Activated naive CD4-positive, alpha-beta T cell treated with anti-CD3 and anti-CD28 coated beads, Interleukin-2, amount 50 U/mL, for 24 hours (primary cell): ENCODE measurements around the gene MMP7.

Experiments
- H3K27ac Mint-ChIP-seq: one replicate; pipeline ENCODE4 v1.8.0; 2021; ENCODE audit warnings: mild to moderate bottlenecking, mixed read lengths
- H3K27me3 Mint-ChIP-seq: one replicate; pipeline ENCODE4 v1.8.0; 2021; ENCODE audit warnings: mixed read lengths
- H3K36me3 Mint-ChIP-seq: one replicate; pipeline ENCODE4 v1.8.0; 2021; ENCODE audit warnings: mixed read lengths
- H3K4me1 Mint-ChIP-seq: one replicate; pipeline ENCODE4 v1.8.0; 2021; ENCODE audit warnings: mixed read lengths
- H3K4me3 Mint-ChIP-seq: one replicate; pipeline ENCODE4 v1.8.0; 2021; ENCODE audit warnings: mild to moderate bottlenecking, mixed read lengths
- H3K9me3 Mint-ChIP-seq: one replicate; pipeline ENCODE4 v1.8.0; 2021; ENCODE audit warnings: mixed read lengths

Gene MMP7

DNA sequence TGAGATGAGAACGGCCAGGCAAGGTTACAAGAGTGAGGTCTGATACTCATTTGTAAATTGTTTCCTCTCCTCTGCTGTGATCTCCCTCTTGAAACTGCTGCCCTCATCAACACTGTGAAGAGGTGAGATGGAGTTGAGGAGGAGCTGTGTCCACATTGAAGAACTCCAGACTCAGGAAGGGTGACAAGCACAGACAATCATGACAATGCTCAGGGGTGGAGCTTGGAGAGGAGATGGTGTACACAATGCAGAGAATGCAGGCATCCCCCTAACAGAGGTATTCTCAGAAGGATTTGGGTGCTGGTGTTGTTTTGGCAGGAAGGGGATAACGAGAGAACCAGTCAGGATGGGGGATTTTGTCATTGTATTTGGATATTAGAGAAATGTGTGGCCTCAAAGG, 21.5 kb upstream of the MMP7 start:
- no peaks in the 10 kb centered on the region for H3K9me3 Mint-ChIP-seq
- no peaks in the 10 kb centered on the region for H3K27me3 Mint-ChIP-seq
- no peak overlapping the region for H3K4me3 Mint-ChIP-seq
- H3K36me3 Mint-ChIP-seq: no peaks in the 10 kb centered on the region
- no peaks in the 10 kb centered on the region for H3K4me1 Mint-ChIP-seq
- no peak overlapping the region for H3K27ac Mint-ChIP-seq

DNA sequence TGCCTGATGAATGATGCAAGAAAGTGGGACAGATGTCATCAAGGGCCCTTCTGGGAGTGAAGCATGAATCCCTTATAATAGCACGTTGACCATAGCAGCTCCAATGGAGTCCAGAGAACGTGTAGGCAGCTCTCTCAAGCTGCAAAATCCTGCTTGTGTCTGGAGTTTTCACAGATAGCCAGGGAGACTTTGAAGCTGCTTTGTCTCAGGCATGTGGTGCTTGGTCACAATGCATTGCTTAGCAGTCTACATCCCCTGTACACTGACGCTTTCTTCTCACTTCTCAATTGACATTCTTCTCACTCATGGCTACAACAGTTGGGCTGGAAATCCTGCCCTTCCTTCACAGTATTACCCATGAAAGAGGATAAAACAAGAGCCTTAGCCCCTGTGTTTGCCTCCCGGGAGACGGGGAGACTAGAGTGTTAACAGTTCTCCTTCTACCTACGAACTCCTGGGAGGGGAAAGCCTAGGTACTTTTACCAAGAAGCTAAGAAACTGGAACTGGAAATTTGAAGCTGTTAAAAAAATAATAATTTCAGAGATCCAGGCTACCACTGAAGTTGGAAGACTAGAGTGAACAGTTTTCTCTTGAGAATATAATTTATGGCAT, 20.7 kb upstream of the MMP7 start:
- H3K27ac Mint-ChIP-seq: peak overlapping the region; percentile 20
- no peaks in the 10 kb centered on the region for H3K27me3 Mint-ChIP-seq
- peaks cover 1% of the 10 kb centered on the region for H3K4me1 Mint-ChIP-seq
- no peaks in the 10 kb centered on the region for H3K9me3 Mint-ChIP-seq
- no peaks in the 10 kb centered on the region for H3K36me3 Mint-ChIP-seq
- H3K4me3 Mint-ChIP-seq: no peak overlapping the region

DNA sequence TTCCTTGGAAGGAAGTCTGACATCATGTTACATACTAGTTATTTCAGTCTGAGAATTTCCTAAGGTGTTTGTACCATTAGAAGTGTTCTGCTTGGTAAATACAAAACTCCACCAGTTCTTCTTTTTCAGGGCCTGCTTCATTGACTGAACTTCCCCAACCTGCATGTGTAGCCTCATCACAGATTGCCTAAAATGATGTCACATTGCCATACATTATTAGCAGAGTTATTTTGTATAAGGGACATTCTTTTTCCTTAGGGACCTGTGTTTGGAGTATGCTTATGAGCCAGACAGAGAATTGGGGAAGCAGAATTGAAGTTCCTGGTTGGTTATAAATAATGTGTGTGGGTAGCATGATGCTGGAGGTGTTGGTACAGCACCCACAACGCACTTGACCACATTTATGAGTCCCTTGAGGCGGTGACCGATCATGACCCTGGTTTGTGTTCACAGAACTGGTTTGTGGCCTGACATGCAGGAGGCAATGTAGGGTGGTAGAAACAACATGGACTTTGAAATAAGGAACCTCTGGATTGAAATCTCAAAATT, 16.4 kb upstream of the MMP7 start:
- no peaks in the 10 kb centered on the region for H3K36me3 Mint-ChIP-seq
- no peaks in the 10 kb centered on the region for H3K27me3 Mint-ChIP-seq
- H3K4me1 Mint-ChIP-seq: peaks cover 3% of the 10 kb centered on the region
- no peak overlapping the region for H3K4me3 Mint-ChIP-seq
- no peak overlapping the region for H3K27ac Mint-ChIP-seq
- H3K9me3 Mint-ChIP-seq: no peaks in the 10 kb centered on the region

DNA sequence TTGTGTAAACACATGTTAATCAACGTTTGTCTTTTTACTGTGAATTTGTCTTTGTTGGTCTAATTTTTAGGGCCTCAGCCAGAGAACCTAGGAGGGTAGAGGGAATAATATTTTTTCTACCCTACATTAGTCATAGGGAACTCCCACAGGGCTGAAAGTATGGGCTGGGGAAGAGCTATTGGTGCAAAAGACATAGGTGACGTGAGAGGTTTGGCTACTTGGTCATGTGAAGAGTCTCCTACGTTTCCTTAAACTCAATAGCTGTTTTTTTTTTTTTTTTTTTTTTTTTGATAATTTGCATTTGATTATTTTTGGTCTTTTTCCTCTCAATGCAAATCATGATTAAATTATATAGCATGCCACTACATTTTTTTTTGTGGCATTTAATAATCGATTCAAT, 15.9 kb upstream of the MMP7 start:
- H3K4me3 Mint-ChIP-seq: no peak overlapping the region
- no peaks in the 10 kb centered on the region for H3K36me3 Mint-ChIP-seq
- H3K27ac Mint-ChIP-seq: no peak overlapping the region
- no peaks in the 10 kb centered on the region for H3K9me3 Mint-ChIP-seq
- H3K4me1 Mint-ChIP-seq: peaks cover 3% of the 10 kb centered on the region
- H3K27me3 Mint-ChIP-seq: no peaks in the 10 kb centered on the region

DNA sequence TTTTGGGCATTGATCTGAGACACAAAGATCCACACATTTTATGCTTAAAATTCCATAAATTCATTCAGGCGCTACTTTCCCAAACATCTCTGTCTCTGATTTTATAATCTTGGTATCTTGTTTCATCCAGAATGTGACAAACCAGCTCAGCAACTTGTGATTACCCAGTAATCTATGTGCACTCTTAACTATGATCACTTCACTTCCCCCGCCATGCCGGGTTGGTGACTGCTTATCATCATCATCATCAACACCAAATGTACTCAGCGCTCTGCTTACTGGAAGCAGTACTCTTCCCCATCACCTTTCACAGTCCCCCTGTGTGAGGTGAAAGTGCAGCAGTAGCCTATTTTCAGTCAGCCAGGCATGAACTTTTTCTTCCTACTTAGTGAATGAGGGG, 15.2 kb upstream of the MMP7 start:
- Mint-ChIP-seq H3K27me3 (no peaks in the 10 kb centered on the region), H3K4me3 (no peak overlapping the region), H3K9me3 (no peaks in the 10 kb centered on the region), H3K36me3 (no peaks in the 10 kb centered on the region), H3K27ac (no peak overlapping the region), H3K4me1 (peaks cover 3% of the 10 kb centered on the region)

DNA sequence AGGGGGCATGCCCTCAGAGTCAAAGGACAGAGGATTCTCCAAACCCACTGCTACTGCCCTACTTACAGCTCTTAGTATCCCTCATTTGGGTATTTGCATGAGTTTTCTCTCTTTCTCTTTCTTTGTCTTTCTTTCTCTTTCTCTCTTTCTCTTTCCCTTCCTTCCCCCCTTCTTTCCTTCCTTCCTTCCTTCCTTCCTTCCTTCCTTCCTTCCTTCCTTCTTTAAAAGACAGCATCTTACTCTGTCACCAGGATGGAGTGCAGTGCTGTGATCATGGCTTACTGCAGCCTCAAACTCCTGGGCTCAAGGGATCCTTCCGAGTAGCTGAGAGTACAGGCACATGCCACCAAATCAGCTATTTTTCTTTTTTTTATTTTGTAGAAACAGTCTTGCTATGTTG, 14.0 kb upstream of the MMP7 start:
- no peaks in the 10 kb centered on the region for H3K9me3 Mint-ChIP-seq
- H3K4me3 Mint-ChIP-seq: no peak overlapping the region
- peaks cover 3% of the 10 kb centered on the region for H3K4me1 Mint-ChIP-seq
- no peak overlapping the region for H3K27ac Mint-ChIP-seq
- H3K27me3 Mint-ChIP-seq: peaks cover 1% of the 10 kb centered on the region
- H3K36me3 Mint-ChIP-seq: no peaks in the 10 kb centered on the region

DNA sequence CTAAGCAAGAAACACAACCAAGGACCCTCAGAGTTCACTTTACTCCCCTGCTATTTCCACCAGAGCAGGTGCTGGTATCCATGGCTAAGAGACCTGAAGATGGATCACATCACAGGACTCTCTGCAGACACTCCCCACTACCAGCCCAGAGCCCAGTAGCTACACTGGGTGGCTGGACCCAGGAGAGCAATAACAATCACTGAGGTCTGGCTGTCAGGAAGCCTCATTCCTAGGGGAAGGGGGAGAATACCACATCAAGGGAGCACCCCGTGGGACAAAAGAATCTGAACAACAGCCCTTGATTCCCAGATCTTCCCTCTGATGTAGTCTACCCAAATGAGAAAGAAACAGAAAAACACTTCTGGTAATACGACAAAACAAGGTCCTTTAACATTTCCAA, 9.0 kb upstream of the MMP7 start:
- Mint-ChIP-seq H3K27me3 (peaks cover 6% of the 10 kb centered on the region), H3K27ac (no peak overlapping the region), H3K36me3 (no peaks in the 10 kb centered on the region), H3K4me1 (no peaks in the 10 kb centered on the region), H3K9me3 (no peaks in the 10 kb centered on the region), H3K4me3 (no peak overlapping the region)

DNA sequence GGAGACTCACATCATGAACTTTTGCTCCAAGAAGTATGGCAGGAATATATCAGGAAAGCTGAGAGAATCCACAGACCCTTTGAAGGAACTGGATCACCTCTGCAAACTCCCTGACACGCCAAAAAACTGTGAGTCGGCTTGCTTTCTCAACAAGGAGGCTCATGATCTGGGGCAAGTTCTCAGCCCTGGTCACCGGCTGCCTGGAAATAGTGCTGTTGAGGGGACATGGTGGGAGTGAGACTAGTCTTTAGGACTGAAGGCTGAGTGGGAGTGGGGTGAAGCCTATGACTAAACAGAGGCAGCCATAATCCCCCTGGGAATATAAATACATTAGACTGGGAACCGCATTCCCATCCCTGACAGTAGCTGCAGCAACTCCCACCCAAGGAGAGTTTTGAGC, 8.4 kb upstream of the MMP7 start:
- no peaks in the 10 kb centered on the region for H3K4me1 Mint-ChIP-seq

DNA sequence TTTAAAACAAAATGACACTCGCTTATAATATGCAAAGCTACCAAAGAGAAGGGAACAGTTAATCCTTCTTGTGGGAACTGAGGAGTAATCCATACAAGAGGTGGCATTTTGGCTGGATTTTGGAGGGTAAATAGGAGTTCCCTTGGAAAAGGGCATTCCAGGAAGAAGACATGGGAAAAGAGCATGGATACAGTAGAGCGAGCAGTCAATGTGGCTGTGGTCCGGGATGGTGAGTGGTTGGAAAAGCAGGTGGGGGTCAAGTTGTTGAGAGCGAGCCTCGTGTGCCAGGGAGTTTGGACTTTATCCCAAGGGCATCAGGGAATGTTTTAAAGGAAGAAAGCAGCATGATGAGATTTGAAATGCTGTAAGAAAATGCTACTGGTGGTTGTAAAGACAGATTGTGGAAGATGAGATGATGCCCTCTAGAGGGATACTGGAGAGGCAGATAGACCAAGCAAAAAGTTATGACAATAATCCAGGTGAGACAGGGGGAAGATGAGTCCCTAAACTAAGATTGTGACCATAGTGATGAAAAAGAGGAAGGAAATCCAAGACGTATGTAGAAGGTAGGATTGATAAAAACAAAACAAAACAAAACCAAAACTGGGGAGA, 3.8 kb upstream of the MMP7 start:
- Mint-ChIP-seq H3K27me3 (peaks cover 5% of the 10 kb centered on the region), H3K36me3 (no peaks in the 10 kb centered on the region), H3K4me3 (no peak overlapping the region), H3K4me1 (no peaks in the 10 kb centered on the region), H3K27ac (no peak overlapping the region), H3K9me3 (no peaks in the 10 kb centered on the region)

More for the DNA sequence above, 8.4 kb upstream of the MMP7 start:
- Mint-ChIP-seq H3K36me3 (no peaks in the 10 kb centered on the region), H3K27ac (no peak overlapping the region), H3K27me3 (peaks cover 6% of the 10 kb centered on the region), H3K4me3 (no peak overlapping the region), H3K9me3 (no peaks in the 10 kb centered on the region)

DNA sequence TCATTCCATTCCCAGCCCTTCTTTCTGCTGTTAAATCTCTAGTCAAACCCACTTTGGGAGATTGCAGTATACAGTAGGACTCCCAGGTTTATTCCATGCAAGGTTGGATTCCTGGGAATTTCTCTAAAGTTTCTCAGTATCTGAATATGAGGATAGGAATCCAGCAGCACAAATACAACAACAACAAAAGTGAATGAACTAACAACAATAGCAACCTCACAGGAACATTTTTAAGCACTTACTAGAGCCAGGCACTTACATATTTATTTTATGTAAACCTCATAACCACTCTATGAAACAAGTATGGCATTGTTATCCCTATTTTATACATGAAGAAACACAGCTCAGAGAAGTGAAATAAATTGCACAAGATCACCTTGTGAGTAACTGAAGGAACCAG, 1.9 kb downstream of the MMP7 start:
- no peak overlapping the region for H3K4me3 Mint-ChIP-seq
- H3K27ac Mint-ChIP-seq: no peak overlapping the region
- no peaks in the 10 kb centered on the region for H3K9me3 Mint-ChIP-seq
- no peaks in the 10 kb centered on the region for H3K27me3 Mint-ChIP-seq
- no peaks in the 10 kb centered on the region for H3K4me1 Mint-ChIP-seq
- no peaks in the 10 kb centered on the region for H3K36me3 Mint-ChIP-seq

DNA sequence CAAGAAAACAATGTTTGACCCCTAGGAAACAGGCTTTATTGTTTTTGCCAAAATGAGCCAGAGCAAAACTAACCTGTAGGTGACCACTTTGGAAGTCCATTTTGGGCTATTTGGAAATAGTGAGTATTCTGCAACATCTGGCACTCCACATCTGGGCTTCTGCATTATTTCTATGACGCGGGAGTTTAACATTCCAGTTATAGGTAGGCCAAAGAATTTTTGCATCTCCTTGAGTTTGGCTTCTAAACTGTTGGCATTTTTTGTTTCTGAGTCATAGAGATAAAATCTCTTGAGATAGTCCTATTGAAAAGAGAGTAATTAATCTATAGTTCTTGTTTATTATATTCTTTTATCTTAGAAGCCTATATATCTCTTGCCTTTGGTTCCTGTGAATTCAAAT, 2.9 kb downstream of the MMP7 start:
- Mint-ChIP-seq H3K27me3 (no peaks in the 10 kb centered on the region), H3K4me3 (no peak overlapping the region), H3K27ac (no peak overlapping the region), H3K36me3 (no peaks in the 10 kb centered on the region), H3K4me1 (no peaks in the 10 kb centered on the region), H3K9me3 (no peaks in the 10 kb centered on the region)

DNA sequence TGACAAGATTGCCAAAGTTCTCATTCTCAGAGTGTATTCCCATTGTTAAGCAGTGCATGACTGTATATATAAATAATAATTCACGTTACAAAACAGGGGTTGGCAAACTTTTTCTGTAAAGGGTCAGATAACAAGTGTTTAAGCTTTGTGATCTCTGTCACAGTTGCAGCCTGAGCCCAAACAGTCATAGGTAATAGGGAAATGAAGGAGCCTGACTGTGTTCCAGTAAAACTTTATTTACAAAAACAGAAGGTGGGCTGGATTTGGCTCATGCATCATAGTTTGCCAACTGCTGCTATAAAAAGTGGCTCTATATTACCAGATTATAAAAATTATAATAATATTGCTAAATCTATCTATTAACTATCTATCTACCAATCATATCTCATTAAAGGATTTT, 3.5 kb downstream of the MMP7 start:
- H3K27me3 Mint-ChIP-seq: no peaks in the 10 kb centered on the region
- H3K4me1 Mint-ChIP-seq: no peaks in the 10 kb centered on the region
- no peak overlapping the region for H3K4me3 Mint-ChIP-seq
- no peaks in the 10 kb centered on the region for H3K36me3 Mint-ChIP-seq
- H3K27ac Mint-ChIP-seq: no peak overlapping the region
- H3K9me3 Mint-ChIP-seq: no peaks in the 10 kb centered on the region

DNA sequence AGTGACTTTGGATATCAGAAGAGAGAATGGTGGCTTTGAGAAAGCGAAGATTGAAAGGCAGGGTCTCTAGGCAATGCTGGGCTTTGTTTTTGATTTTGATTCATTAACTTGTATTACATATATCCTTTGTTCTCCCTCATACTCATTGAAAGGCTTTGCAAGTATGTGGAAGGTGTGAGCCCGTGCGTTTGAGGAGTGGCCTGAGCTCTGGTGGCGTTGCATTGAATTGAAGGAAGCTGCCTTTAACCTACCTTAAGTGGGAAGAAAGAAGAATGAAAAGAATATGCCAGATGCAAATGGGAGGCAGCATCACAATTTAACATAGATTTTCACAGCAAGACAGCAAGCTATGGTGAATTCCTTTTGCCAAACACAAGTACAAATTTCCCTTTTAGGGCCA, 6.7 kb downstream of the MMP7 start:
- no peaks in the 10 kb centered on the region for H3K4me1 Mint-ChIP-seq
- H3K4me3 Mint-ChIP-seq: no peak overlapping the region
- no peaks in the 10 kb centered on the region for H3K36me3 Mint-ChIP-seq
- no peaks in the 10 kb centered on the region for H3K9me3 Mint-ChIP-seq
- no peak overlapping the region for H3K27ac Mint-ChIP-seq
- peaks cover 4% of the 10 kb centered on the region for H3K27me3 Mint-ChIP-seq

DNA sequence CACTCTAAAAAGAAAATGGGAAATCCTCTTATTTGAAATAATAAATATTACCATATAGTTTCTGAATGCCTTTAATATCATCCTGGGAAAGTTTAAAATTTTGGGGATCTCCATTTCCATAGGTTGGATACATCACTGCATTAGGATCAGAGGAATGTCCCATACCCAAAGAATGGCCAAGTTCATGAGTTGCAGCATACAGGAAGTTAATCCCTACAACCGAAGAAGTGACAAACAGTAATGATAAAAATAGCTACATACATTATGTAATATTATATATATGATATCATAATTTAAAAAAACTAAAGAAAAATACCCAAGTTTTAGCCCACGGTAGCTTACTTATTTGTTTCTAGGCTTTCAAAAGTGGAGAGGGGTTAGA, 7.4 kb downstream of the MMP7 start:
- Mint-ChIP-seq H3K27me3 (peaks cover 4% of the 10 kb centered on the region), H3K9me3 (no peaks in the 10 kb centered on the region), H3K4me1 (no peaks in the 10 kb centered on the region), H3K27ac (no peak overlapping the region), H3K36me3 (no peaks in the 10 kb centered on the region), H3K4me3 (no peak overlapping the region)

DNA sequence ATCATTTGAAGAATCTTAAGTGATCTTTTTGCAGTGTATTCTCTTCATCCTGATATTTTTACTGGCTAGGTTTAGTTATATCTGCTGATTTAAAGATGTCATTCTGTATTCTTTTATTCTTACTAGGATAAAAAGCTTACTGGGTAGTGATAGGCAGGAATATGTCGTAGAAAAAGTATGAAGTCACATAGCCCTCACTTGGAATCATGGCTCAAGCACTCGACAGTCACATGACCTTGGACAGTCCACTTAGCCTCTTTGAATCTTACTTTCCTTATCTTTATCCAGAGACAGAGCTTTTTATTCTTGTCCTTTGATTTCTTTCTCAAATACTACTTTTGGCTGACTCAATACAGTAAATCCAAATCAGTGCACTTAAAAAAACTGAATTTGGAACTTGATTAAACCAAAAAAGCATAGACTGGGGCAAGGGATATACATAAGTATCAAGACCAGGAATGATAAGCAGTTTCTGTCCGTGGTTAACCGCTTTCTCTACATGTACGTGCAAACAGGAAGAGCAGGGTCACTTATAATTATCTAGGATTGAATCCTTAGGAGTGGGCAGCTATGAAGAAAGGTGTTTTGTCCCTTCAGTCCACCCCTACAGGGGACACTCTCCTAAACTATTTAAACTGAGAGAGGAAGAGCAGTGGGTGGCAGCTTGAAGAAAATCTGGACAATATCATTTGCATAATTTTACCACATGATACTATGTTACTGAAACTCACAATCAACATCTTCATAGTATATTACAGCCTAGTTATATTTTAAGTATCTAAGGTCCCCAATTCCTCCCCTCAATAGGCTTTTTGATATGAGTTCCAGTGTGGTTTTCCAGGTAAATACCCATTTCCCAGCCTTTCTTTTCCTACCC, 8.0 kb downstream of the MMP7 start:
- H3K36me3 Mint-ChIP-seq: no peaks in the 10 kb centered on the region
- peaks cover 4% of the 10 kb centered on the region for H3K27me3 Mint-ChIP-seq
- no peaks in the 10 kb centered on the region for H3K9me3 Mint-ChIP-seq
- no peak overlapping the region for H3K4me3 Mint-ChIP-seq
- no peaks in the 10 kb centered on the region for H3K4me1 Mint-ChIP-seq
- no peak overlapping the region for H3K27ac Mint-ChIP-seq

DNA sequence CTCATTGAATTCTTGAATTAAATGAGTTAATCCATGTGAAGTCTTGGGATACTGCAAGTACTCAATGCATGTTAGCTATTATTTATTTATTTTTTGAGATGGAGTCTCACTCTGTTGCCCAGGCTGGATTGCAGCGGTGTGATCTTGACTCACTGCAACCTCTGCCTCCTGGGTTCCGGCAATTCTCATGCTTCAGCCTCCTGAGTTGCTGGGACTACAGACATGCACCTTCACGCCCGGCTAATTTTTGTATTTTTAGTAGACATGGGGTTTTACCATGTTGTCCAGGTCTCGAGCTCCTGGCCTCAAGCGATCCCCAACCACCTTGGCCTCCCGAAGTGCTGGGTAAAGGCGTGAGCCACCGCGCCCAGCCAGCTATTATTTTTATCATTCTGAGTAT, 9.4 kb downstream of the MMP7 start:
- H3K27ac Mint-ChIP-seq: no peak overlapping the region
- peaks cover 4% of the 10 kb centered on the region for H3K27me3 Mint-ChIP-seq
- H3K4me3 Mint-ChIP-seq: no peak overlapping the region
- no peaks in the 10 kb centered on the region for H3K9me3 Mint-ChIP-seq
- no peaks in the 10 kb centered on the region for H3K4me1 Mint-ChIP-seq
- no peaks in the 10 kb centered on the region for H3K36me3 Mint-ChIP-seq
